Measurements from ENCODE around the gene PAGR1. TPM values are rescaled to one million over a fixed set of nuclear protein-coding genes. Genes with fewer than 3 reads are reported as not detected.
"Not testable (repeated sequence)": the region's sequence is repeated elsewhere in the genome, so short reads cannot be mapped to it uniquely, and the experiment has no call there.

The PAGR1 gene
- total RNA-seq, 2 experiments from 2014 or later: 20.6 to 25.6 TPM

DNA sequence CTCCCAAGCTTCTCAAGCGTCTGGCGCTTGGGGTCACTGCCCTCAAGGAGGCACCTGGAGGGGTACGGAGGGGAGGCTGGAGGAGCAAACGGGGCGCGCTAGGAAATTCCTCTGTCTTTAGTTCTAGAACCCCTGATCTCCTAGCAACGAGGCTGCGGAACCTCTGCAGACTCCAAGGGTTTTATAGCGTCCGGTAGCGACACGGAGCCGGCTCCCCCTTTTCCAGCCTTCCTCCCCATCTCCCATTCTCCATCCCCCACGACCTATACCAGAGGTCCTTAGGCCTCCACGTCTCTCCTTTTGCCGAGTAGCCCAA lies 47.7 kb downstream of the PAGR1 start:
- peak overlapping the region; percentile 90 for H3K4me3 Mint-ChIP-seq
- H3K36me3 Mint-ChIP-seq (ENCODE audit: low read depth): peaks cover 13% of the 10 kb centered on the region
- no peaks in the 10 kb centered on the region for H3K27me3 Mint-ChIP-seq
- ChIA-PET CTCF (interaction anchor here (0.6 to 2.6 kb wide), 10 partner anchors 8 to 942 kb away, joined by 3 to 12 read pairs (median 4); partner anchors contain the start of genes KCTD13 and TMEM219), POLR2A (interaction anchor here (1.0 to 1.5 kb wide), 2 partner anchors 14 to 15 kb away, joined by 3 to 4 read pairs; no protein-coding TSS in a partner anchor)
- H3K27ac Mint-ChIP-seq: peak overlapping the region; percentile 70
- intact Hi-C loops (cut with DNase I, micrococcal nuclease): loop anchor here (1.0 to 10.0 kb wide), 19 partner anchors 14 to 913 kb away; partner anchors contain the start of genes INO80E (in 2 of the 2), KCTD13 (in 2 of the 2), PAGR1 (in 2 of the 2) and ALDOA (in 1 of the 2)
- H3K9me3 Mint-ChIP-seq (ENCODE audit: low read depth): no peaks in the 10 kb centered on the region
- H3K4me1 Mint-ChIP-seq: peaks cover 16% of the 10 kb centered on the region
- no peak for DNase-seq
- no peak for ATAC-seq

DNA sequence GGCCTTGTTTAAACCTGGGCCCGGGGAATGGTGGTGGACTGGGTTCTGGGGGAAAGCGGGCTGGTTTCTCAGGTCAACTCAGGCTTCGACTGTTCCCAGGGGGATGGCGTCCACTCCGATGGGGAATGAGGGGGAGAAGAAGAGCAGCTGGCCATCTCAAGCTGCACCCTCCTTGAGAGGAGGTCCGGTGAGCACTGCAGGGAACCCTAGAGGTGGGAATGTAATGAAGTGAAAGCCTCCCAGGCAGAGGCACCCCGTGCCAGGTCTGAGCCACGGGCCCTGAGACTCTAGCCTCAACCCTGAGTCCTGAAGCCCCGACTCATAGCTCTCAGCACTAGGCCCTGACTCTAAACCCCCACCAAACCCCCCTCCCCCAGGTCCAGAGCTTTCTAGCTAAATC lies 48.3 kb downstream of the PAGR1 start:
- H3K4me3 Mint-ChIP-seq: no peak overlapping the region
- CTCF ChIA-PET: interaction anchor here (0.6 to 2.6 kb wide), 8 partner anchors 16 to 164 kb away, joined by 3 to 12 read pairs (median 4); partner anchors contain the start of gene KCTD13
- H3K9me3 Mint-ChIP-seq (ENCODE audit: low read depth): no peaks in the 10 kb centered on the region
- POLR2A ChIA-PET: no interaction called here
- no peaks in the 10 kb centered on the region for H3K27me3 Mint-ChIP-seq
- DNase-seq (no peak), ATAC-seq (no peak)
- H3K27ac Mint-ChIP-seq: no peak overlapping the region
- intact Hi-C loops (cut with DNase I, micrococcal nuclease): loop anchor here in 1 of 2 experiments (10.0 kb wide), 1 partner anchor 161 kb away; the partner anchor contains the start of gene C16orf92
- H3K36me3 Mint-ChIP-seq (ENCODE audit: low read depth): peaks cover 10% of the 10 kb centered on the region
- peaks cover 16% of the 10 kb centered on the region for H3K4me1 Mint-ChIP-seq

DNA sequence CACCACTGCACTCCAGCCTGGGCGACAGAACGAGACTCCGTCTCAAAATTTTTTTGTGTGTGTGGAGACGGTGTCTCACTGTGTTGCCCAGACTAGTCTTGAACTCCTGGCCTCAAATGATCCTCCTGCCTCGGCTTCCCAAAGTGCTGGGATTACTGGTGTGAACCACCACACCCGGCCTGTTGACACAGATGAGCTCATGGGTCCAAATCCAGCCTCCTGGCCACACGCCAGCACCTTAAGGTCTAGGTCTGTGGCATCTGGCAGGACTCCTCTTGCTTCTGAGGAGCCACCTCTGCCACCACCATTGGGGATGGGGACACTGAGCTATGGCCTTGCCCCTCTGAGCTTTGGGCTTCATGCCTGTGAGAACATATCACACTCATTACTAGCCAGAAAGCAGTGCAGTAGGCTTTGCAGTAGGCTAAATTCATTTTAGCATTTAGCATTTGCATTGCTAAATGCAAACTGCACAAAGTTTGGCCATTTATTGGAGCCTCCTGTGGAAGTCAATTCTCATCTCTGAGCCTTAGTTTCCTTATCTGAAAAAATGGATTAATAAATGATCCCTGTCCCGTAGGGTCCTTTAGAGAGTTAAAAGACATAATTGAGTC lies 52.6 kb downstream of the PAGR1 start:
- H3K9me3 Mint-ChIP-seq (ENCODE audit: low read depth): no peaks in the 10 kb centered on the region
- ChIA-PET POLR2A (no interaction called here), CTCF (interaction anchor here (0.6 to 2.0 kb wide), 3 partner anchors 10 to 33 kb away, joined by 3 to 6 read pairs (median 4); no protein-coding TSS in a partner anchor)
- intact Hi-C loops (cut with DNase I, micrococcal nuclease): loop anchor here in 1 of 2 experiments (10.0 kb wide), 1 partner anchor 156 kb away; the partner anchor contains the start of gene C16orf92
- DNase-seq (no peak), ATAC-seq (no peak)
- H3K27me3 Mint-ChIP-seq: no peaks in the 10 kb centered on the region
- H3K27ac Mint-ChIP-seq: no peak overlapping the region
- H3K36me3 Mint-ChIP-seq (ENCODE audit: low read depth): no peaks in the 10 kb centered on the region
- H3K4me3 Mint-ChIP-seq: no peak overlapping the region
- H3K4me1 Mint-ChIP-seq: no peaks in the 10 kb centered on the region

DNA sequence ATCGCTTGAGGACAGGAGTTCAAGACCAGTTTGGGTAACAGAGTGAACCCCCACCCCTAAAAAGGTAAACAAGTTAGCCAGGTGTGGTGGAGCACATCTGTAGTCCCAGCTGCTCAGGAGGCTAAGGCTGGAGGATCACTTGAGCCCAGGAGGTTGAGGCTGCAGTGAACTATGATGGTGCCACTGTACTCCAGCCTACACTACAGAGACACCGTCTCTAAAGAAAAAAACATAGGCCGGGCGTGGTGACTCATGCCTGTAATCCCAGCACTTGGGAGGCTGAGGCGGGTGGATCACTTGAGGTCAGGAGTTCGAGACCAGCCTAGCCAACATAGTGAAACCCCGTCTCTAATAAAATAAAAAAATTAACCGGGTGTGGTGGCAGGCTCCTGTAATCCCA lies 53.1 kb downstream of the PAGR1 start:
- ATAC-seq; POLR2A ChIA-PET; H3K27me3 Mint-ChIP-seq; H3K27ac Mint-ChIP-seq; H3K9me3 Mint-ChIP-seq (ENCODE audit: low read depth); H3K4me3 Mint-ChIP-seq; H3K36me3 Mint-ChIP-seq (ENCODE audit: low read depth); DNase-seq; H3K4me1 Mint-ChIP-seq: not testable (repeated sequence)
- CTCF ChIA-PET: interaction anchor here (1.5 kb wide), 1 partner anchor 34 kb away, joined by 4 read pairs; no protein-coding TSS in a partner anchor
- intact Hi-C loops (cut with DNase I, micrococcal nuclease): loop anchor here in 1 of 2 experiments (10.0 kb wide), 1 partner anchor 156 kb away; the partner anchor contains the start of gene C16orf92

Other genes starting within 250 kb of the PAGR1 start
- 100 to 1,000 TPM; 103 to 127 TPM for gene SPN, start 152.9 kb upstream of the PAGR1 start, total RNA-seq
- gene QPRT, start 137.0 kb upstream of the PAGR1 start, total RNA-seq: 1 to 10 TPM; 5.7 to 6.8 TPM
- gene C16orf54, start 70.2 kb upstream of the PAGR1 start, total RNA-seq: 10 to 100 TPM; 21.3 to 22.0 TPM
- not detected for gene ZG16, start 37.9 kb upstream of the PAGR1 start, total RNA-seq
- gene KIF22, start 25.4 kb upstream of the PAGR1 start, total RNA-seq: 100 to 1,000 TPM; 153 to 168 TPM
- 100 to 1,000 TPM; 306 to 387 TPM for gene MAZ, start 9.6 kb upstream of the PAGR1 start, total RNA-seq
- under 1 TPM; 0.64 to 0.93 TPM for gene PRRT2, start 4.0 kb upstream of the PAGR1 start, total RNA-seq
- gene MVP, start 4.3 kb downstream of the PAGR1 start, total RNA-seq: 100 to 1,000 TPM in 1 of 2 experiments, 10 to 100 TPM in 1; 86.2 to 101 TPM
- 10 to 100 TPM; 35.1 to 50.0 TPM for gene CDIPT, start 47.1 kb downstream of the PAGR1 start, total RNA-seq
- gene SEZ6L2, start 83.4 kb downstream of the PAGR1 start, total RNA-seq: under 1 TPM; 0.27 to 0.42 TPM
- gene ASPHD1, start 84.3 kb downstream of the PAGR1 start, total RNA-seq: 1 to 10 TPM; 2.7 to 3.2 TPM
- gene KCTD13, start 110.1 kb downstream of the PAGR1 start, total RNA-seq: 10 to 100 TPM; 30.4 to 33.4 TPM
- 10 to 100 TPM; 34.6 to 42.5 TPM for gene TMEM219, start 145.9 kb downstream of the PAGR1 start, total RNA-seq
- 10 to 100 TPM; 24.1 to 24.4 TPM for gene TAOK2, start 157.7 kb downstream of the PAGR1 start, total RNA-seq
- 10 to 100 TPM; 25.1 to 36.8 TPM for gene HIRIP3, start 179.5 kb downstream of the PAGR1 start, total RNA-seq
- 100 to 1,000 TPM in 1 of 2 experiments, 10 to 100 TPM in 1; 80.1 to 106 TPM for gene INO80E, start 180.1 kb downstream of the PAGR1 start, total RNA-seq
- gene DOC2A, start 194.9 kb downstream of the PAGR1 start, total RNA-seq: 1 to 10 TPM in 1 of 2 experiments, under 1 TPM in 1; 0.69 to 1.3 TPM
- not detected for gene C16orf92, start 207.0 kb downstream of the PAGR1 start, total RNA-seq
- gene TLCD3B, start 215.1 kb downstream of the PAGR1 start, total RNA-seq: 1 to 10 TPM; 3.7 to 4.0 TPM
- gene ALDOA, start 249.6 kb downstream of the PAGR1 start, total RNA-seq: 1,000 to 10,000 TPM; 2,482 to 3,644 TPM

Data from activated CD4-positive, alpha-beta T cell treated with anti-CD3 and anti-CD28 coated beads for 36 hours (primary cell).